Measurements from ENCODE around the gene PCDHB7. TPM values are rescaled to one million over a fixed set of nuclear protein-coding genes. Genes with fewer than 3 reads are reported as not detected.
"Not testable (repeated sequence)": the region's sequence is repeated elsewhere in the genome, so short reads cannot be mapped to it uniquely, and the experiment has no call there.

Gene PCDHB7
- total RNA-seq, 2 experiments from 2014 or later, result not detected

DNA sequence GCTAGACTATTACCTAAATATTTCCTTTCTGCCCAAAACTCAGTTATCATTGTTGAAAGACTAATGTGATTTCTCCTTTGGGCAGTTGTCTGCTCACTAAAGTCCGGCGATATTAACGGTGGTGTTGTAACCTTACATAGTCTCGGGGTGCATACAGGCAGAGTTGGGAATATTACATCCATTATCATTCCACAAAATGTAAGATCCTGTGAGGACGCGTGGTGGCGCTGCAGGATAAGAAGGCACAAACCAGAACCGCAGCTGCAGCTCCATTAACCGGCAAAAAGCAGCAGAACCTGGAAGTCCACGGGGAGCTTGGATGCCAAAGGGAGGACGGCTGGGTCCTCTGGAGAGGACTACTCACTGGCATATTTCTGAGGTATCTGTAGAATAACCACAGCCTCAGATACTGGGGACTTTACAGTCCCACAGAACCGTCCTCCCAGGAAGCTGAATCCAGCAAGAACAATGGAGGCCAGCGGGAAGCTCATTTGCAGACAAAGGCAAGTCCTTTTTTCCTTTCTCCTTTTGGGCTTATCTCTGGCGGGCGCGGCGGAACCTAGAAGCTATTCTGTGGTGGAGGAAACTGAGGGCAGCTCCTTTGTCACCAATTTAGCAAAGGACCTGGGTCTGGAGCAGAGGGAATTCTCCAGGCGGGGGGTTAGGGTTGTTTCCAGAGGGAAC, 41.4 kb downstream of the PCDHB7 start, which contains the start of gene PCDHB13:
PCDHB13 (plus strand) TSS at position 264 of the 684 bp plus-strand sequence; CDS start at position 469, 205 bp downstream.
- CTCF ChIA-PET (ENCODE audit: unreplicated experiment); H3K4me1 ChIP-seq (ENCODE audit: insufficient read depth, low read length, poor library complexity, severe bottlenecking); H3K9me3 ChIP-seq (ENCODE audit: low read length); H3K4me2 ChIP-seq (ENCODE audit: low read length); H4K20me1 ChIP-seq (ENCODE audit: insufficient read depth, low read length); H3K79me2 ChIP-seq (ENCODE audit: insufficient read depth, low read depth, low read length); H3K4me3 ChIP-seq (ENCODE audit: low read depth, low read length, poor library complexity, severe bottlenecking); POLR2A ChIA-PET; H3K27ac ChIP-seq (ENCODE audit: low read depth, low read length, poor library complexity, severe bottlenecking); H2AFZ ChIP-seq (ENCODE audit: low read length); H3K36me3 ChIP-seq (ENCODE audit: insufficient read depth, low read length); H3K9me2 ChIP-seq (ENCODE audit: insufficient read depth, low read length); BruUV-seq (replicated peaks): not testable (repeated sequence)
- TF ChIP-seq, protein P1, sequence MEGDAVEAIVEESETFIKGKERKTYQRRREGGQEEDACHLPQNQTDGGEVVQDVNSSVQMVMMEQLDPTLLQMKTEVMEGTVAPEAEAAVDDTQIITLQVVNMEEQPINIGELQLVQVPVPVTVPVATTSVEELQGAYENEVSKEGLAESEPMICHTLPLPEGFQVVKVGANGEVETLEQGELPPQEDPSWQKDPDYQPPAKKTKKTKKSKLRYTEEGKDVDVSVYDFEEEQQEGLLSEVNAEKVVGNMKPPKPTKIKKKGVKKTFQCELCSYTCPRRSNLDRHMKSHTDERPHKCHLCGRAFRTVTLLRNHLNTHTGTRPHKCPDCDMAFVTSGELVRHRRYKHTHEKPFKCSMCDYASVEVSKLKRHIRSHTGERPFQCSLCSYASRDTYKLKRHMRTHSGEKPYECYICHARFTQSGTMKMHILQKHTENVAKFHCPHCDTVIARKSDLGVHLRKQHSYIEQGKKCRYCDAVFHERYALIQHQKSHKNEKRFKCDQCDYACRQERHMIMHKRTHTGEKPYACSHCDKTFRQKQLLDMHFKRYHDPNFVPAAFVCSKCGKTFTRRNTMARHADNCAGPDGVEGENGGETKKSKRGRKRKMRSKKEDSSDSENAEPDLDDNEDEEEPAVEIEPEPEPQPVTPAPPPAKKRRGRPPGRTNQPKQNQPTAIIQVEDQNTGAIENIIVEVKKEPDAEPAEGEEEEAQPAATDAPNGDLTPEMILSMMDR (conservative IDR thresholded peaks at IDR 0.05; ENCODE audit: low read length), result peak; percentile 56
- intact Hi-C loops (cut with micrococcal nuclease; ENCODE audit: unreplicated experiment), result loop anchor here (10.0 kb wide), 1 partner anchor 351 kb away; no protein-coding TSS in a partner anchor
- DNase-seq (ENCODE audit: low spot score), result peak; percentile 3

DNA sequence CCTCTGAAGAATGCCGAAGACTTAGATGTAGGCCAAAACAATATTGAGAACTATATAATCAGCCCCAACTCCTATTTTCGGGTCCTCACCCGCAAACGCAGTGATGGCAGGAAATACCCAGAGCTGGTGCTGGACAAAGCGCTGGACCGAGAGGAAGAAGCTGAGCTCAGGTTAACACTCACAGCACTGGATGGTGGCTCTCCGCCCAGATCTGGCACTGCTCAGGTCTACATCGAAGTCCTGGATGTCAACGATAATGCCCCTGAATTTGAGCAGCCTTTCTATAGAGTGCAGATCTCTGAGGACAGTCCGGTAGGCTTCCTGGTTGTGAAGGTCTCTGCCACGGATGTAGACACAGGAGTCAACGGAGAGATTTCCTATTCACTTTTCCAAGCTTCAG, 42.1 kb downstream of the PCDHB7 start:
- H3K9me3 ChIP-seq (ENCODE audit: low read length); H3K36me3 ChIP-seq (ENCODE audit: insufficient read depth, low read length); H3K4me1 ChIP-seq (ENCODE audit: insufficient read depth, low read length, poor library complexity, severe bottlenecking); BruUV-seq (replicated peaks); POLR2A ChIA-PET; H3K4me2 ChIP-seq (ENCODE audit: low read length); CTCF ChIA-PET (ENCODE audit: unreplicated experiment); H3K79me2 ChIP-seq (ENCODE audit: insufficient read depth, low read depth, low read length); H4K20me1 ChIP-seq (ENCODE audit: insufficient read depth, low read length); H2AFZ ChIP-seq (ENCODE audit: low read length); DNase-seq (ENCODE audit: low spot score); H3K9me2 ChIP-seq (ENCODE audit: insufficient read depth, low read length); H3K27ac ChIP-seq (ENCODE audit: low read depth, low read length, poor library complexity, severe bottlenecking); H3K4me3 ChIP-seq (ENCODE audit: low read depth, low read length, poor library complexity, severe bottlenecking): not testable (repeated sequence)
- intact Hi-C loops (cut with micrococcal nuclease; ENCODE audit: unreplicated experiment), result loop anchor here (10.0 kb wide), 1 partner anchor 350 kb away; no protein-coding TSS in a partner anchor

DNA sequence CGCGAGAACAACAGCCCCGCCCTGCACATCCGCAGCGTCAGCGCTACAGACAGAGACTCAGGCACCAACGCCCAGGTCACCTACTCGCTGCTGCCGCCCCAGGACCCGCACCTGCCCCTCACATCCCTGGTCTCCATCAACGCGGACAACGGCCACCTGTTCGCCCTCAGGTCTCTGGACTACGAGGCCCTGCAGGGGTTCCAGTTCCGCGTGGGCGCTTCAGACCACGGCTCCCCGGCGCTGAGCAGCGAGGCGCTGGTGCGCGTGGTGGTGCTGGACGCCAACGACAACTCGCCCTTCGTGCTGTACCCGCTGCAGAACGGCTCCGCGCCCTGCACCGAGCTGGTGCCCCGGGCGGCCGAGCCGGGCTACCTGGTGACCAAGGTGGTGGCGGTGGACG, 43.1 kb downstream of the PCDHB7 start:
- BruUV-seq (replicated peaks); DNase-seq (ENCODE audit: low spot score); H3K4me1 ChIP-seq (ENCODE audit: insufficient read depth, low read length, poor library complexity, severe bottlenecking); H3K4me3 ChIP-seq (ENCODE audit: low read depth, low read length, poor library complexity, severe bottlenecking); POLR2A ChIA-PET; H3K27ac ChIP-seq (ENCODE audit: low read depth, low read length, poor library complexity, severe bottlenecking); CTCF ChIA-PET (ENCODE audit: unreplicated experiment); H3K36me3 ChIP-seq (ENCODE audit: insufficient read depth, low read length); H2AFZ ChIP-seq (ENCODE audit: low read length); H3K79me2 ChIP-seq (ENCODE audit: insufficient read depth, low read depth, low read length); H3K4me2 ChIP-seq (ENCODE audit: low read length); H3K9me3 ChIP-seq (ENCODE audit: low read length); H4K20me1 ChIP-seq (ENCODE audit: insufficient read depth, low read length); H3K9me2 ChIP-seq (ENCODE audit: insufficient read depth, low read length): not testable (repeated sequence)
- intact Hi-C loops (cut with micrococcal nuclease; ENCODE audit: unreplicated experiment), result loop anchor here (10.0 kb wide), 1 partner anchor 349 kb away; no protein-coding TSS in a partner anchor

DNA sequence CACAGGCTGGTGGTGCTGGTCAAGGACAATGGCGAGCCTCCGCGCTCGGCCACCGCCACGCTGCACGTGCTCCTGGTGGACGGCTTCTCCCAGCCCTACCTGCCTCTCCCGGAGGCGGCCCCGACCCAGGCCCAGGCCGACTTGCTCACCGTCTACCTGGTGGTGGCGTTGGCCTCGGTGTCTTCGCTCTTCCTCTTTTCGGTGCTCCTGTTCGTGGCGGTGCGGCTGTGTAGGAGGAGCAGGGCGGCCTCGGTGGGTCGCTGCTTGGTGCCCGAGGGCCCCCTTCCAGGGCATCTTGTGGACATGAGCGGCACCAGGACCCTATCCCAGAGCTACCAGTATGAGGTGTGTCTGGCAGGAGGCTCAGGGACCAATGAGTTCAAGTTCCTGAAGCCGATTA, 43.6 kb downstream of the PCDHB7 start:
- H4K20me1 ChIP-seq (ENCODE audit: insufficient read depth, low read length); CTCF ChIA-PET (ENCODE audit: unreplicated experiment); H3K9me3 ChIP-seq (ENCODE audit: low read length); H3K36me3 ChIP-seq (ENCODE audit: insufficient read depth, low read length); BruUV-seq (replicated peaks); H3K4me2 ChIP-seq (ENCODE audit: low read length); H3K27ac ChIP-seq (ENCODE audit: low read depth, low read length, poor library complexity, severe bottlenecking); H3K4me1 ChIP-seq (ENCODE audit: insufficient read depth, low read length, poor library complexity, severe bottlenecking); H2AFZ ChIP-seq (ENCODE audit: low read length); DNase-seq (ENCODE audit: low spot score); H3K9me2 ChIP-seq (ENCODE audit: insufficient read depth, low read length); POLR2A ChIA-PET; H3K79me2 ChIP-seq (ENCODE audit: insufficient read depth, low read depth, low read length); H3K4me3 ChIP-seq (ENCODE audit: low read depth, low read length, poor library complexity, severe bottlenecking): not testable (repeated sequence)
- intact Hi-C loops (cut with micrococcal nuclease; ENCODE audit: unreplicated experiment), result loop anchor here (10.0 kb wide), 1 partner anchor 349 kb away; no protein-coding TSS in a partner anchor

All from OCI-LY7 (cell line).